GM18517 (cell line): ENCODE data around the gene PBXIP1.

ENCODE experiments used
- ATAC-seq: cut with Tn5 transposase; IDR thresholded peaks from one replicate; pipeline ENCODE4 v1.9.1; 2021; ENCODE audit warnings: mild to moderate bottlenecking, moderate library complexity; ENCODE audit not compliant: unreplicated experiment

Gene PBXIP1

GRCh38 chr1:154901591-154901990, 54.3 kb downstream of the PBXIP1 start:
- ATAC-seq = no peak

- no peak for ATAC-seq
Observed at GRCh38 chr1:154899041-154899440, 56.9 kb downstream of the PBXIP1 start.

GRCh38 chr1:154896771-154897286, 59.1 kb downstream of the PBXIP1 start:
- ATAC-seq = no peak

- no peak for ATAC-seq
Observed at GRCh38 chr1:154895798-154896197, 60.1 kb downstream of the PBXIP1 start.
